HCT116 (cell line): ENCODE measurements around the gene FHL3.

Experiments used
- CTCF ChIP-seq, 3 experiments: fragments of 200-600 bp in 1 of 3; sonication (generic) in 1 of 3; IDR thresholded peaks in 2 of 3; conservative IDR thresholded peaks in 1 of 3; 2 replicates each; pipeline ENCODE4 v1.5.1; 2012 to 2017; ENCODE audit warnings: low read depth in 2 of 3, low read length in 2 of 3, antibody characterized with exemption in 1 of 3, borderline replicate concordance in 1 of 3, control low read depth in 1 of 3, mild to moderate bottlenecking in 1 of 3, mixed read lengths in 1 of 3, mixed run types in 1 of 3, moderate library complexity in 1 of 3; ENCODE audit not compliant: insufficient read depth in 1 of 3
- MAX ChIP-seq: IDR thresholded peaks from 2 replicates; pipeline ENCODE4 v1.6.1; 2012
- POLR2AphosphoS5 ChIP-seq: IDR thresholded peaks from 2 replicates; pipeline ENCODE4 v1.6.1; 2011; ENCODE audit warnings: mild to moderate bottlenecking, low read depth, low read length, moderate library complexity
- SIN3A ChIP-seq: IDR thresholded peaks from 2 replicates; pipeline ENCODE4 v1.6.1; 2012; ENCODE audit warnings: low read depth
- SP1 ChIP-seq: IDR thresholded peaks from 2 replicates; pipeline ENCODE4 v1.6.1; 2012; ENCODE audit warnings: low read depth
- TCF7L2 ChIP-seq: IDR thresholded peaks from 2 replicates; pipeline ENCODE4 v1.7.0; 2011; ENCODE audit warnings: borderline replicate concordance, inconsistent platforms; ENCODE audit not compliant: insufficient read depth, insufficient read length; ENCODE audit errors: extremely low read depth
- YY1 ChIP-seq: IDR thresholded peaks from 2 replicates; pipeline ENCODE4 v1.6.1; 2011; ENCODE audit warnings: low read length, low read depth, moderate library complexity, mild to moderate bottlenecking; ENCODE audit not compliant: insufficient replicate concordance; ENCODE audit errors: extremely low read depth
- ZNF274 ChIP-seq: fragments of 200-500 bp; sonication (Bioruptor generic); IDR thresholded peaks from 2 replicates; pipeline ENCODE4 v1.6.1; 2014; ENCODE audit warnings: mild to moderate bottlenecking, low read depth, low read length, inconsistent platforms

GRCh38 chr1:38031513-38031866 lies 26.2 kb upstream of the FHL3 start:
- TF ChIP-seq POLR2AphosphoS5 (no peak), MAX (no peak), CTCF (IDR thresholded peaks at IDR 0.05 in 2 of 3, conservative IDR thresholded peaks at IDR 0.05 in 1 of 3; ENCODE audit: borderline replicate concordance in 1 of 3, insufficient read depth in 1 of 3, low read depth in 2 of 3, low read length in 2 of 3) (no peak), SP1 (no peak), SIN3A (no peak), TCF7L2 (no peak), YY1 (no peak), ZNF274 (no peak)
